Lower leg skin (tissue), 3 donors: ENCODE data around the gene RASGRP4.

ENCODE experiments used
- POLR2A ChIP-seq, 2 donors: fragments of 450-650 bp; IDR thresholded peaks; one replicate each; pipeline ENCODE4 v1.6.1; 2016 to 2017; ENCODE audit warnings: antibody characterized with exemption in 2 of 2, mild to moderate bottlenecking in 1 of 2, moderate library complexity in 1 of 2
- TF ChIP-seq, protein P1 (sequence below), 3 donors: fragments of 450-650 bp; IDR thresholded peaks; one replicate each; pipeline ENCODE4 v1.5.1; 2016; ENCODE audit warnings: antibody characterized with exemption in 3 of 3, mild to moderate bottlenecking in 3 of 3, moderate library complexity in 2 of 3

DNA sequence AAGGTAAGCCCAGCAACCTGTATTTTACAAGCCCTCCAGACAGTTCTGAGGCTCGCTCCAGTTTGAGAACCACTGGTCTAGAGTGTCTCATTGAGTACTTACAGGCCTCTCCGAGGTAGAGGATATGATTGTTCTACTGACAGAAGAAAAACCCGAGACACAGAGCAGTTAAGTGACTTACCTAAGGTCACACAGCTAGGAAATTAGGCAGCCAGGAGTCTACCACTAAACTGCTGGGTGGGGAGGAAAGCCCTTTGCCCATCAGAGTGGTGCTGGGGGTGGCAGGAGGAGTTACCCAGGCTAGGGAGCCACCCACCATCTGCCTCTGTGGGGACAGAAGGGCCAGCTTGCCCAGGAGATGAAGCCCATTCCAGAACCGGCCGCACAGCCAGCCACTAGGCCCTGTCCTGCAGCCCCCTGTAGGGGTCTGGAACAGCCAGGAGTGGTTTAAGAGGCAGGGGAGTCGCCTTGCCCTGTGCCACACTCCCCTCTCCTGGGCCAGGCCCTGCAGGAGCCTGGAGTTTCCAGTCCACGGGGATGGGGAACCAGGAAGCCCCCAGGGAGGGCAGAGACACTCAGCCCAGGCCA is 703 bp downstream of the RASGRP4 start:
- TF ChIP-seq, protein P1, sequence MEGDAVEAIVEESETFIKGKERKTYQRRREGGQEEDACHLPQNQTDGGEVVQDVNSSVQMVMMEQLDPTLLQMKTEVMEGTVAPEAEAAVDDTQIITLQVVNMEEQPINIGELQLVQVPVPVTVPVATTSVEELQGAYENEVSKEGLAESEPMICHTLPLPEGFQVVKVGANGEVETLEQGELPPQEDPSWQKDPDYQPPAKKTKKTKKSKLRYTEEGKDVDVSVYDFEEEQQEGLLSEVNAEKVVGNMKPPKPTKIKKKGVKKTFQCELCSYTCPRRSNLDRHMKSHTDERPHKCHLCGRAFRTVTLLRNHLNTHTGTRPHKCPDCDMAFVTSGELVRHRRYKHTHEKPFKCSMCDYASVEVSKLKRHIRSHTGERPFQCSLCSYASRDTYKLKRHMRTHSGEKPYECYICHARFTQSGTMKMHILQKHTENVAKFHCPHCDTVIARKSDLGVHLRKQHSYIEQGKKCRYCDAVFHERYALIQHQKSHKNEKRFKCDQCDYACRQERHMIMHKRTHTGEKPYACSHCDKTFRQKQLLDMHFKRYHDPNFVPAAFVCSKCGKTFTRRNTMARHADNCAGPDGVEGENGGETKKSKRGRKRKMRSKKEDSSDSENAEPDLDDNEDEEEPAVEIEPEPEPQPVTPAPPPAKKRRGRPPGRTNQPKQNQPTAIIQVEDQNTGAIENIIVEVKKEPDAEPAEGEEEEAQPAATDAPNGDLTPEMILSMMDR (IDR thresholded peaks at IDR 0.05) = no peak
- TF ChIP-seq POLR2A (IDR thresholded peaks at IDR 0.05) = no peak
